CD4-positive, alpha-beta T cell (primary cell): ENCODE results near the gene FCHSD2. TPM values are rescaled to one million over a fixed set of nuclear protein-coding genes. Genes with fewer than 3 reads are reported as not detected.

Experiments used
- ATAC-seq: fragments of 200-7000 bp; cut with Tn5 transposase; one replicate; pipeline ENCODE4 v1.10.0; 2022; ENCODE audit warnings: mild to moderate bottlenecking; ENCODE audit not compliant: poor library complexity
- CTCF ChIA-PET: fragments of 350-600 bp; sonication (Branson Sonifier 250); formaldehyde crosslinking; loops from one replicate; lab custom pipeline; 2021; ENCODE audit warnings: antibody characterized with exemption, inconsistent platforms; lab: Charles Lee
- POLR2A ChIA-PET: fragments of 350-600 bp; sonication (Branson Sonifier 250); formaldehyde crosslinking; loops from one replicate; lab custom pipeline; 2021; ENCODE audit warnings: antibody characterized with exemption, inconsistent platforms; lab: Charles Lee
- DNase-seq, 14 experiments: peaks; one replicate each; pipeline ENCODE4 v3.0.0-alpha.2; 2013 to 2020; ENCODE audit warnings: mixed read lengths in 2 of 14
- H3K27ac ChIP-seq, 2 donors: one replicate each; pipeline versions ENCODE4 v1.5.1 to v1.7.0; 2013; ENCODE audit warnings: low read length in 2 of 2, low read depth in 1 of 2, mild to moderate bottlenecking in 1 of 2
- H3K27me3 ChIP-seq, 2 experiments: 1 replicate in 1 of 2; 2 replicates in 1 of 2; pipeline versions ENCODE4 v1.6.1 to v1.7.0; 2013; ENCODE audit warnings: low read length in 2 of 2, control low read depth in 1 of 2, mild to moderate bottlenecking in 1 of 2, moderate library complexity in 1 of 2; ENCODE audit not compliant: insufficient read depth in 2 of 2, control insufficient read depth in 1 of 2
- H3K36me3 ChIP-seq: one replicate; pipeline ENCODE4 v1.6.1; 2013; ENCODE audit warnings: low read length, control low read depth; ENCODE audit not compliant: insufficient read depth
- H3K4me1 ChIP-seq: one replicate; pipeline ENCODE4 v1.6.1; 2013; ENCODE audit warnings: low read length, control low read depth; ENCODE audit not compliant: insufficient read depth
- H3K4me3 ChIP-seq: one replicate; pipeline ENCODE4 v1.5.1; 2013; ENCODE audit warnings: mild to moderate bottlenecking, low read length, moderate library complexity
- H3K9me3 ChIP-seq, 2 experiments: 1 replicate in 1 of 2; 2 replicates in 1 of 2; pipeline versions ENCODE4 v1.6.1 to v1.7.0; 2013; ENCODE audit warnings: low read length in 2 of 2, mild to moderate bottlenecking in 2 of 2, control low read depth in 1 of 2, moderate library complexity in 1 of 2; ENCODE audit not compliant: control insufficient read depth in 1 of 2, insufficient read depth in 1 of 2
- H3K27ac Mint-ChIP-seq: one replicate; pipeline ENCODE4 v1.8.0; 2020; ENCODE audit warnings: mixed read lengths
- H3K27me3 Mint-ChIP-seq: one replicate; pipeline ENCODE4 v1.8.0; 2021; ENCODE audit warnings: mixed read lengths
- H3K36me3 Mint-ChIP-seq: one replicate; pipeline ENCODE4 v1.8.0; 2021; ENCODE audit warnings: low read depth, mixed read lengths
- H3K4me1 Mint-ChIP-seq: one replicate; pipeline ENCODE4 v1.8.0; 2021; ENCODE audit warnings: low read depth, mixed read lengths
- H3K4me3 Mint-ChIP-seq: one replicate; pipeline ENCODE4 v1.8.0; 2020; ENCODE audit warnings: mild to moderate bottlenecking, mixed read lengths
- H3K9me3 Mint-ChIP-seq: one replicate; pipeline ENCODE4 v1.8.0; 2020; ENCODE audit warnings: mixed read lengths
- CTCF ChIP-seq: fragments of 200-600 bp; IDR thresholded peaks from one replicate; pipeline ENCODE4 v1.8.0; 2022; ENCODE audit warnings: antibody characterized with exemption, mild to moderate bottlenecking
- intact Hi-C, 2 experiments: fragments of 100-400 bp; cut with DNase I in 1 of 2; cut with micrococcal nuclease in 1 of 2; formaldehyde crosslinking; loops; one replicate each; pipeline versions ENCODE4 v1.15.1 to v1.9.0; 2023 to 2025; cut with DNase I, micrococcal nuclease
- total RNA-seq, 174 experiments: library from RNA in 2 of 174; stranded (reverse) in 2 of 174; gene quantifications; one replicate each; pipeline ENCODE4 v1.2.3 and lab custom pipeline; 2021 to 2026

FCHSD2 gene
- total RNA-seq, 2 experiments from 2014 or later = 48.6 to 50.7 TPM

- no peak for DNase-seq
- H3K36me3 ChIP-seq = peaks cover 11% of the 10 kb centered on the region
- no peak overlapping the region for H3K27ac ChIP-seq
- ATAC-seq = no peak
- POLR2A ChIA-PET = no interaction called here
- Mint-ChIP-seq H3K27ac (no peak overlapping the region), H3K27me3 (no peaks in the 10 kb centered on the region), H3K9me3 (no peaks in the 10 kb centered on the region), H3K4me1 (peaks cover 8% of the 10 kb centered on the region), H3K4me3 (no peak overlapping the region), H3K36me3 (peaks cover 46% of the 10 kb centered on the region)
- CTCF ChIA-PET = interaction anchor here (0.7 to 1.2 kb wide), 2 partner anchors 10 to 26 kb away, joined by 3 to 4 read pairs; partner anchors contain the start of gene FCHSD2
- H3K4me3 ChIP-seq = no peak overlapping the region
- H3K4me1 ChIP-seq = no peaks in the 10 kb centered on the region
- no peaks in the 10 kb centered on the region for H3K9me3 ChIP-seq
- no peaks in the 10 kb centered on the region for H3K27me3 ChIP-seq
- no peak for TF ChIP-seq CTCF
- intact Hi-C loops = no loop called here
Observed at GRCh38 chr11:73116636-73117035, 25.5 kb downstream of the FCHSD2 start.

- H3K36me3 Mint-ChIP-seq = peaks cover 41% of the 10 kb centered on the region
- H3K4me1 ChIP-seq = no peaks in the 10 kb centered on the region
- intact Hi-C loops = no loop called here
- no peaks in the 10 kb centered on the region for H3K27me3 ChIP-seq
- H3K9me3 Mint-ChIP-seq = peaks cover 9% of the 10 kb centered on the region
- ChIA-PET POLR2A (no interaction called here), CTCF (no interaction called here)
- no peak overlapping the region for H3K4me3 ChIP-seq
- no peak overlapping the region for H3K27ac ChIP-seq
- H3K4me1 Mint-ChIP-seq = no peaks in the 10 kb centered on the region
- no peak overlapping the region for H3K4me3 Mint-ChIP-seq
- H3K27ac Mint-ChIP-seq = no peak overlapping the region
- H3K9me3 ChIP-seq = no peaks in the 10 kb centered on the region
- peaks cover 11% of the 10 kb centered on the region for H3K36me3 ChIP-seq
- ATAC-seq (no peak), DNase-seq (no peak)
- H3K27me3 Mint-ChIP-seq = no peaks in the 10 kb centered on the region
- no peak for TF ChIP-seq CTCF
Observed at GRCh38 chr11:73114835-73115220, 27.3 kb downstream of the FCHSD2 start.

DNA sequence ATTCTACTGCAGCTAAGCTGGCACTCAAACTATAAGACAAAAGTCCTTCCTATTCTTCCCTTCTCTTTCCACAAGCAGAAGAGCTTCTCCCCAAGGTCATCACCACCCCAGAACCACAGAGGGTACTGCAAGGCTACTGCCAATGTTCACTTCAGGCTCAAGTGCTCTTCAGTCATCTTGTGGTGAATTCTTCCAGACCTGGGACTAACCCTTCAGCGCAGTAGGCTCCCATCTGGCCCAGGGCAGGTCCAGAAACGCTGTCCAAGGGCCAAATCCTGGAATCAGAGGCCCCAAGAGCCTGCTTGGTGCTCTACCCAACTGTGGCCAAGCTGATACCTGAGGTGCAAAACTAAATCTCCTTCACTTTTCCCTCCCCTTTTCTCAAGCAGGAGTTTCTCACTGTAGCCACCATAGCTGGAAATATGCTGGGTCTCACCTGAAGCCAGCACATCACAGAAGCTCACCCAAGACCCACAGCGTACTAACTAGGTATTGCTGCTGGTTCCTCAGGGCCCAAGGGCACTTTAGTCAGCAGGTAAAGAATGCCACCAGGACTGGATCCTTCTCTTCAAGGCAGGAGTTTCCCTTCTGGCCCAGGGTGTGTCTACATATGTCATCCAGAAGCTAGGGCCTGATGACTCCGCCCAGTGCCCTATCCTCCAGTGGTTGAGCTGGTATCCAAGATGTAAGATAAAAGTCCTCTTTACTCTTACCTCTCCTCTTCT is 27.8 kb downstream of the FCHSD2 start:
- DNase-seq (no peak), ATAC-seq (no peak)
- H3K4me1 Mint-ChIP-seq = no peaks in the 10 kb centered on the region
- H3K27ac Mint-ChIP-seq = no peak overlapping the region
- intact Hi-C loops = no loop called here
- Histone ChIP-seq H3K4me1 (no peaks in the 10 kb centered on the region), H3K27me3 (no peaks in the 10 kb centered on the region), H3K36me3 (peaks cover 11% of the 10 kb centered on the region), H3K4me3 (no peak overlapping the region), H3K9me3 (no peaks in the 10 kb centered on the region), H3K27ac (no peak overlapping the region)
- ChIA-PET CTCF (no interaction called here), POLR2A (no interaction called here)
- no peaks in the 10 kb centered on the region for H3K27me3 Mint-ChIP-seq
- peaks cover 12% of the 10 kb centered on the region for H3K9me3 Mint-ChIP-seq
- TF ChIP-seq CTCF = no peak
- no peak overlapping the region for H3K4me3 Mint-ChIP-seq
- peaks cover 44% of the 10 kb centered on the region for H3K36me3 Mint-ChIP-seq
